Measurements from ENCODE around the gene CTNNA3.

GRCh38 chr10:65898055-65898454 is 1797.9 kb downstream of the CTNNA3 start:
- TF ChIP-seq CTCF (IDR thresholded peaks at IDR 0.05) (no peak), POLR2AphosphoS5 (IDR thresholded peaks at IDR 0.05) (no peak)

All from upper lobe of left lung (tissue), 4 donors.